Testis (tissue), 2 donors: ENCODE measurements around the gene BTBD2.

Experiments
- CTCF ChIP-seq, 3 experiments: fragments of 450-650 bp in 2 of 3; fragments of 200-600 bp in 1 of 3; sonication (generic) in 1 of 3; IDR thresholded peaks; one replicate each; pipeline ENCODE4 v1.5.1; 2016 to 2019; ENCODE audit warnings: antibody characterized with exemption in 3 of 3, mild to moderate bottlenecking in 2 of 3, moderate library complexity in 1 of 3
- POLR2A ChIP-seq: fragments of 450-650 bp; IDR thresholded peaks from one replicate; pipeline ENCODE4 v1.6.1; 2017; ENCODE audit warnings: antibody characterized with exemption, mild to moderate bottlenecking, moderate library complexity

- no peak for TF ChIP-seq CTCF (IDR thresholded peaks at IDR 0.05)
- TF ChIP-seq POLR2A, result no peak
These were observed 44.1 kb upstream of the BTBD2 start for GRCh38 chr19:2059422-2060201.
